ENCODE results near the gene MYO7B.
A peak's percentile ranks its signal among the peaks of the same experiment; 100 is the strongest.

The MYO7B gene

GRCh38 chr2:127647242-127648190 lies 112.0 kb downstream of the MYO7B start:
- DNase-seq (ENCODE audit: low read depth in 1 of 2, low spot score in 1 of 2): no peak

- no peak for DNase-seq (ENCODE audit: low read depth in 1 of 2, low spot score in 1 of 2)
Measured at GRCh38 chr2:127648321-127648720, 112.8 kb downstream of the MYO7B start.

GRCh38 chr2:127649100-127649611 lies 113.7 kb downstream of the MYO7B start:
- no peak for DNase-seq (ENCODE audit: low read depth in 1 of 2, low spot score in 1 of 2)

- peak; percentile 74 to 86 for DNase-seq (ENCODE audit: low read depth in 1 of 2, low spot score in 1 of 2)
Measured at GRCh38 chr2:127649684-127650040, 114.2 kb downstream of the MYO7B start.

- DNase-seq (ENCODE audit: low read depth in 1 of 2, low spot score in 1 of 2): no peak
Measured at GRCh38 chr2:127650041-127650784, 114.7 kb downstream of the MYO7B start.

- DNase-seq (ENCODE audit: low read depth in 1 of 2, low spot score in 1 of 2): no peak
Measured at GRCh38 chr2:127650785-127651380, 115.4 kb downstream of the MYO7B start.

GRCh38 chr2:127651381-127651809 lies 115.9 kb downstream of the MYO7B start:
- DNase-seq (ENCODE audit: low read depth in 1 of 2, low spot score in 1 of 2): no peak

- no peak for DNase-seq (ENCODE audit: low read depth in 1 of 2, low spot score in 1 of 2)
Measured at GRCh38 chr2:127651971-127652550, 116.6 kb downstream of the MYO7B start.

GRCh38 chr2:127652786-127653357 lies 117.4 kb downstream of the MYO7B start:
- DNase-seq (ENCODE audit: low read depth in 1 of 2, low spot score in 1 of 2): no peak

GRCh38 chr2:127653421-127654083 lies 118.1 kb downstream of the MYO7B start:
- DNase-seq (ENCODE audit: low read depth in 1 of 2, low spot score in 1 of 2): no peak

- no peak for DNase-seq (ENCODE audit: low read depth in 1 of 2, low spot score in 1 of 2)
Measured at GRCh38 chr2:127654084-127654837, 118.8 kb downstream of the MYO7B start.

- no peak for DNase-seq (ENCODE audit: low read depth in 1 of 2, low spot score in 1 of 2)
Measured at GRCh38 chr2:127654838-127655175, 119.3 kb downstream of the MYO7B start.

- no peak for DNase-seq (ENCODE audit: low read depth in 1 of 2, low spot score in 1 of 2)
Measured at GRCh38 chr2:127655209-127656073, 120.0 kb downstream of the MYO7B start.

GRCh38 chr2:127656569-127657231 lies 121.2 kb downstream of the MYO7B start:
- no peak for DNase-seq (ENCODE audit: low read depth in 1 of 2, low spot score in 1 of 2)

- DNase-seq (ENCODE audit: low read depth in 1 of 2, low spot score in 1 of 2): no peak
Measured at GRCh38 chr2:127657232-127657595, 121.7 kb downstream of the MYO7B start.

- DNase-seq (ENCODE audit: low read depth in 1 of 2, low spot score in 1 of 2): no peak
Measured at GRCh38 chr2:127658146-127658545, 122.7 kb downstream of the MYO7B start.

GRCh38 chr2:127658641-127659407 lies 123.3 kb downstream of the MYO7B start:
- DNase-seq (ENCODE audit: low read depth in 1 of 2, low spot score in 1 of 2): no peak

Measured in activated T-helper 1 cell treated with anti-CD3 and anti-CD28 coated beads, Interleukin-2, amount 50 U/mL, for 16 hours (primary cell).